ENCODE data around the gene DPYSL4.

The DPYSL4 gene

GRCh38 chr10:132197271-132198067 is 10.7 kb downstream of the DPYSL4 start:
- no peak for DNase-seq

GRCh38 chr10:132198068-132198370 is 11.3 kb downstream of the DPYSL4 start:
- no peak for DNase-seq

GRCh38 chr10:132198381-132199181 is 11.8 kb downstream of the DPYSL4 start:
- no peak for DNase-seq

DNA sequence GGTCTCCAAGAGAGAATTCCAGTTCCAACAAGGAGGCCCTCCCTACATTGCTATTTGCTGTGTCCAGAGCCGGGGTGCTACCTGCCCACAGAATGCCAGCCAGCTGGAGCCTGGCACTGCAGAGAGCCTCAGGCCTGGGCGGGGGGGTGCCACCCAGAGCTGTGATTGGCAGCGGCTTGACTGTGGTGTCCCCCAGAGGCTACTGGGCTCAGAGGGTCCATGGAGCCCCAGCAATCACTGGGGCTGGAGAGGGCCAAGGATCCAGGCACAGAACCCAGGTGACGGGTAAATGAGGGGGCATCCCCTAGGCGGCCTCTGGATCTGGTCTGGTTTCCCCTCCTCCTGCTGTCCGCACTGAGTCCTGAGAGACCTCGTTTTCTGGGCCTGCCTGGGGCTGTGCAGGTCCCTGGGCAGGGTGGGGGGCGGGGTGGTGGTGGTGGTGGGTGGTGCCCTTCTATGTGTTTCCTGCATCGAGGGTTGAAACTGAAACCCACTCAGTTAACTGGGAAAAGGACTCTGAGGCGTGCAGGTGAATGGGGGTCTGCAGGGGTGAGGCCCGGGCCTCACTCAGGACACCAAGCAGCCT is 12.6 kb downstream of the DPYSL4 start:
- DNase-seq, result no peak

GRCh38 chr10:132199854-132200311 is 13.1 kb downstream of the DPYSL4 start:
- no peak for DNase-seq

DNA sequence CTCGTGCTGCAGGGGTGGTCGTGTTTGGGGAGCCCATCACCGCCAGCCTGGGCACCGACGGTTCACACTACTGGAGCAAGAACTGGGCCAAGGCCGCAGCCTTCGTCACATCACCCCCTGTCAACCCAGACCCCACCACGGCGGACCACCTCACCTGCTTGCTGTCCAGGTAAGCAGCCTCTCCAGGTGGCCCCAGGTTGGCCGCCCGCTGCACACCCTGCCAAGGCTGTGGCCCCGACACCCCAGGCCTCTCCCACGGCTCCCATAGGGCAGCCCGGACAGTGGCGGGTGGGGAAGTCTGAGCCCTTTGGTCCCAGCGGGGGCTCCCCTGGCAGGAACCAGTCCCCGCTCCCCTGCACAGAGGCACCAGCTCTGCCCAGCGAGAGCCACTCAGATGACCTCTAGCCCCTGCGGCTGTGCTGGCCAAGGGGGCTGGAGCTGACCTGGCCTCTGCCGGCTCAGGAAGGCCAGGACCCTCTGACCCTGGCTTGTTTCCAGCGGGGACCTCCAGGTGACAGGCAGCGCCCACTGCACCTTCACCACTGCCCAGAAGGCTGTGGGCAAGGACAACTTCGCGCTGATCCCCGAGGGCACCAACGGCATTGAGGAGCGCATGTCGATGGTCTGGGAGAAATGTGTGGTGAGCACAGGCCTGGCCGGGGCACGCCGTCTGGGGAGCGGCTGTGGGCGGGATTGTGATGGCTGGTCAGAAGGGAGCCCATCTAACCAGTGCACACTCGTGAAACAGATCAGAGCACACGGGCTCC is 13.8 kb downstream of the DPYSL4 start:
- no peak for DNase-seq

DNA sequence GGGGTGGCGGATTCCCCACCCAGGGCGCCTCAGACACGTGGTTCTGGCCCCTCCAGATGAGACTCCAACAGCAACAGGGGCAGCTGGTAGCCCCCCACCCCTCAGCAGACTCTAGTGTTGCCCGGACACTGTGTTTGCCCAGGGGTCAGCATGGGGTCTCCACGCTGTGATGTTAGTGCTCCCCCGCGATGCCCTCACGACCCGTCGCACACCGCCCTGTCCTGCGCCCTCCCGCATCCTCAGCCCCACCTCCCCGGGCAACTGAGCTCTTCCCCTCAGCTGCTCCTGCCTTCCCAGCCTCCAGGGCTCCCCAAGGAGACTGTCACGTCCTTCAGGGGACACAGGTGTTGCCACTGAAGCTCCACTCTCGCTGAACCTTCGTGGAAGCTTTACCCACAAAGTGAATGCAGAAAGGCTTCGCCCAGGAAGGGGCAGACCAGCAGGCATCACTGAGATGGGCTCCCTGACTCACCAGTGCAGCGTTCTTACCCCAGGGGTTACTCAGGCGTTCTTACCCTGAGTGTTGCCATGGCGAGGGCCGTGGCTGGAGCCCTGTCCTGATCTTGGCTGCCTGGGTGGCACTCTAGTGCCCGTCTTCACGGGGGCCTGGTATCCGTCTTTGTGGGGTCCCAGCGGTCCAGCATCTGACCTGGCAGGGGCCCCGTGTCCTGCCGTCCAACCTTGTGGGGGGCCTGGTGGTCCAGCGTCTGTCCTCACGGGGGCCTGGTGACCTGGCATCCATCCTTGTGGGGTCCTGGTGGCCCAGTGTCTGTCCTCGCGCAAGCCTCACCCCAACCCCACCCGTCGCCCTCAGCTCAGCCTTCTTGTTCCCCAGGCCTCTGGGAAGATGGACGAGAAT is 14.6 kb downstream of the DPYSL4 start:
- no peak for DNase-seq

DNA sequence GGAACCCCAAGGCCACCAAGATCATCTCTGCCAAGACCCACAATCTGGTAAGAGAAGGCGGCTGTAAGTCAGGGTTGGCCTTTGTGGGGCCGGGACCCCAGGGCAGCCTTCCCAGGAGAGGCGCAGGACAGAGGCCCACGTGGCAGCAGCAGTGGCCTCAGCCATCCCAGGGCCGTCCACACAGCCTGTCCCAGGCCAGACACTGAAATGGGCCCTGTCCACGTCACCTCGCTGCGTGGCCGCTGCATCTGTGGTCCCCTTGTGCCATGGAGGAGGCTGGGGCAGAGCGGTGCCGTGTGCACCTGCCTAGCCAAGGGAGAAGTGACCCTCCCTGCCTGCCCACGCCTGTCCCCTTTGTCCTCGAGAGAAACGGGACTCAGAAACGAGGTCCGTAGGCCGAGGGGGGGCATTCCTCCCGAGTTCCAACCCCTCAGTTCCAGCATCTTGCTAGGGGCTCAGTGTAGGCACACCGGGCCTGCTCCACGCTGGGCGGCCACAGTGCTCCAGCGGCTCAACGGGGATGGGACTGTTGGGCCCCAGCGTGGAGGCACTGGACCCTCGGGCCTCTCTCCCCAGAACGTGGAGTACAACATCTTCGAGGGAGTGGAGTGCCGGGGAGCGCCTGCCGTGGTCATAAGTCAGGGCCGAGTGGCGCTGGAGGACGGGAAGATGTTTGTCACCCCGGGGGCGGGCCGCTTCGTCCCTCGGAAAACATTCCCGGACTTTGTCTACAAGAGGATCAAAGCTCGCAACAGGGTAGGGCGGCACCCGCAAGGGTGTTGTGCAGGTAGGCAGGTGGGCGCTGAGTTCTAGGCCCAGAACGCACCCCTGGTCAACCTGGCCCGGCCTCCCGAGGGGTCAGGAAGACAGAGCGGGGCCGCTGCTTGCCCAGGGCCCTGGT is 15.6 kb downstream of the DPYSL4 start:
- DNase-seq, result no peak

- no peak for DNase-seq
Observed at GRCh38 chr10:132203256-132204077, 16.7 kb downstream of the DPYSL4 start.

GRCh38 chr10:132204078-132204780 is 17.5 kb downstream of the DPYSL4 start:
- no peak for DNase-seq

- DNase-seq, result no peak
Observed at GRCh38 chr10:132204781-132205473, 18.2 kb downstream of the DPYSL4 start.

GRCh38 chr10:132205650-132206376 is 19.1 kb downstream of the DPYSL4 start:
- no peak for DNase-seq

- no peak for DNase-seq
Observed at GRCh38 chr10:132206377-132206745, 19.6 kb downstream of the DPYSL4 start.

DNA sequence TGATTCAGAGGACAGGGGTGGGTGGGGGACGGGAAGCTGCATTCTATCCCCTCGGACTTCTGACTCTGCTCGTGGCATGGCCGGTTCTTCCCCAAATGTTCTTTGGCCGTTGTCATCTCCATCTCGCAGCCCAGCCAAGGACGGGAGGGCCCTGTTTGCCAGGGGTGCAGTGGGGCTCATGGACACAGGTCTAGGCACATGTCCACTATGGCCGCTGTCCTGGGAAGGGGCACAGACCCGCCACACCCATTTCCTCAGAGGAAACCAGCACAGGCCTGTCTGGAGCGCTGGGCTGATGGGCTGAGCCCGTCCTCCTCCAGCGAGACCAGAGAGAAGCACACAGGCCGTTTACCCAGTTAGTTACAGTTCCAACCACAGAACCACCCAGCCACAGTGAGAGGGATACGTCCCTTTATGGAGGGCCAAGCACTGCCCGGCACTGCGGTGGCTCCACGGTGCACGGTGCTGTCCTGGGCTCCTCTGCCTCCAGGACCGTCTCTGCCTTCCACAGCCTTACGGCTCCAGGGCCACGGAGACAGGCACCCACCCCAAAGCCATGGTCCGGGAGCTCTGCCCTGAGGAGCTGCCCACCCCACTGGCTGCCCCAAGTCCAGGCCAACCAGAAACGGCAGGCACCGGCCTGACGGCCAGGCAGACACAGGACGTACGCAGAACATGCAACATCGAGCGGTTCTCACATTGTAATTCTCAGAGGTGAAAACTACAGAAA is 20.2 kb downstream of the DPYSL4 start:
- no peak for DNase-seq

DNA sequence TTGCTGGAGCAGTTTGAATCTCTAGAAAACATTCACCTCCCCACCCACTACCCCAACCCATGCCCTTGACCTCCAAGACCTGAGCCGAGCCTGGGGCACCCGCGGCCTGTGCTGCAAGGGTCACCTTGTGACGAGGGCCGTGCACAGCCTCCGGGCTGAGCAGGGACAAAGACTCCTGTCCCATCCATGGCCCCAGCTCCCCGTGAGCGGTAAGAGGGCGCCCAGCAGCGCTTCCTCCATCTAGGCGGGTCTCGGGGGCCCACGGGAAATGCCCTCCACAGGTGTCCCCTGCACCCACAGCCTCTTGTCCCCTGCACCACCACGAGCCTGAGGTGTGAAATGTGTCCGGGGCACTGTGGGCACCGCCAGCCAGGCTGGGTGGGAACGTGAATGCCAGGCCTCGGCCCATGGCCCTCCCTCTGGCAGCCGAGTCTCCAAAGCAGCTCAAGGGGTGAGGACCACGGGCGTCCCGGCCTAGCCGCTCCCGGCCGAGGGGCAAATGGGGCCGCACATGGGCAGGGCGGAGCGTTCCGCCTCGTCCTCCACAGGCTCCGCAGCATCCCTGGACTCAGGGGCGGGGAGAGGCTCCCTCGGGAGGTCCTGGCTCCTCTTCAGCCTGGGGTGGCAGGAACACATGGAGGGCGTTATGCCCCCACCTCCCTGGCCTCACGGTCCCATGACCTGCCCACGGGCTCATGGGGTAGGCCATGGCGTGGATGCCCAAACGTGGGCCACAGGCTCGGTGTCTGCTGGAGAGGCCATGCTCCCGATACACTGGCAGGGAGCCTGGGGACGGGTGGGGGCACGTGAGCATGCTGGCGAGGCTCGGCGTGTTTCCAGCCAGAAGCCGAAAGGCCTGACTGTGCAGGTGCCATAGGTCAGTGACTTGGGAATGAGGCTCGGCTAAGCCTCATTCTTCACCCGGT is 21.1 kb downstream of the DPYSL4 start:
- DNase-seq, result no peak

DNA sequence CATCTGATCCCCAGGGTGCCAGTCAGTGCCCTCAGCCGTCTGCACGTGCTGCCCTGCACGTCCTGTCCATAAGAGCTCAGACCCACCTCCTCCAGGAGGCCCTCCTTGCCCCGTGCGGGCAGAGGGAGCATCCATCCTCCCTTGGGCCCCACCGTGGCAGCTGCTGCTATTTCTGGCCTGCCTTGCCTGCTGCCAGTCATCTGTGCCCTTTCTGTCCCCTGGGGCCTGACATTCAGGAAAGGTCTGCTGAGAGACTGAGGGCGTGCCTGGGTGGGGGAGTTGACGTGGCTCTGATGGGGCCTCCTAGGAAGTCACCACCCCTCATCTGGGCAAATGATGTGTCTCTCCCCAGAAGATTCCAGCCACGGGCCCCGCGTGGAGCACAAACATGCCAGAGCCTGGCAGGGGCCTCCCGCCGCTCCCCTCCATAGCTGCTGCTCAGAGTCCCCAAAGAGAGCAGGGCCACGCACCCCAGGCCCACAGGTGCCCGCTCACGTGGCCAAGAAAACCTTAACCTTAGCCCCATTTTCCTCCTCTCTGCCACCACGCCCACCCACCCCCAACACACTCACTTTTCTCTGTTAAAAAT is 21.8 kb downstream of the DPYSL4 start:
- DNase-seq, result no peak

All from activated CD4-positive, alpha-beta T cell treated with anti-CD3 and anti-CD28 coated beads for 4 hours (primary cell).